ENCODE data around the gene CREB3L2.

- no peak for TF ChIP-seq ERG (CRISPR knock-in tag; IDR thresholded peaks at IDR 0.05)
- no peak for TF ChIP-seq ATF6 (CRISPR knock-in tag; IDR thresholded peaks at IDR 0.05)
- no peak for TF ChIP-seq ZNF423 (CRISPR knock-in tag; IDR thresholded peaks at IDR 0.05)
Observed at GRCh38 chr7:137958470-137959431, 43.1 kb downstream of the CREB3L2 start.
